ENCODE measurements around the gene LGALS12.

The LGALS12 gene

GRCh38 chr11:63494975-63495374, 10.9 kb upstream of the LGALS12 start:
- in situ Hi-C loops (cut with HindIII; ENCODE audit: low pct_ligation_motif_present, low sequenced_read_pairs), result no loop called here
- no peaks in the 10 kb centered on the region for H3K36me3 ChIP-seq (replicated peaks)

GRCh38 chr11:63499874-63500273, 6.0 kb upstream of the LGALS12 start:
- H3K27ac ChIP-seq, result no peak overlapping the region
- no peaks in the 10 kb centered on the region for H3K27me3 ChIP-seq (replicated peaks)
- H3K4me3 ChIP-seq (ENCODE audit: low read depth, low read length), result no peak overlapping the region
- DNase-seq, result no peak
- no peak for TF ChIP-seq CTCF (IDR thresholded peaks at IDR 0.05; ENCODE audit: low read depth, low read length, missing control alignments)
- in situ Hi-C loops (cut with HindIII; ENCODE audit: low pct_ligation_motif_present, low sequenced_read_pairs), result no loop called here
- no peaks in the 10 kb centered on the region for H3K36me3 ChIP-seq (replicated peaks)

More at GRCh38 chr11:63494975-63495374, 10.9 kb upstream of the LGALS12 start:
- no peak for TF ChIP-seq CTCF (IDR thresholded peaks at IDR 0.05; ENCODE audit: low read depth, low read length, missing control alignments)
- no peak overlapping the region for H3K4me3 ChIP-seq (ENCODE audit: low read depth, low read length)
- no peak overlapping the region for H3K27ac ChIP-seq
- H3K27me3 ChIP-seq (replicated peaks), result peaks cover 8% of the 10 kb centered on the region
- no peak for DNase-seq

- H3K27me3 ChIP-seq (replicated peaks), result no peaks in the 10 kb centered on the region
- H3K36me3 ChIP-seq (replicated peaks), result no peaks in the 10 kb centered on the region
- no peak for TF ChIP-seq CTCF (IDR thresholded peaks at IDR 0.05; ENCODE audit: low read depth, low read length, missing control alignments)
- in situ Hi-C loops (cut with HindIII; ENCODE audit: low pct_ligation_motif_present, low sequenced_read_pairs), result no loop called here
- H3K27ac ChIP-seq, result no peak overlapping the region
- DNase-seq, result no peak
- no peak overlapping the region for H3K4me3 ChIP-seq (ENCODE audit: low read depth, low read length)
Observed at GRCh38 chr11:63501236-63501635, 4.6 kb upstream of the LGALS12 start.

GRCh38 chr11:63502252-63502820, 3.5 kb upstream of the LGALS12 start:
- no peak for DNase-seq
- H3K36me3 ChIP-seq (replicated peaks), result no peaks in the 10 kb centered on the region
- no peaks in the 10 kb centered on the region for H3K27me3 ChIP-seq (replicated peaks)
- H3K27ac ChIP-seq, result no peak overlapping the region
- H3K4me3 ChIP-seq (ENCODE audit: low read depth, low read length), result no peak overlapping the region
- in situ Hi-C loops (cut with HindIII; ENCODE audit: low pct_ligation_motif_present, low sequenced_read_pairs), result no loop called here
- no peak for TF ChIP-seq CTCF (IDR thresholded peaks at IDR 0.05; ENCODE audit: low read depth, low read length, missing control alignments)

GRCh38 chr11:63503492-63503891, 2.4 kb upstream of the LGALS12 start:
- DNase-seq, result no peak
- Histone ChIP-seq H3K27ac (no peak overlapping the region), H3K36me3 (replicated peaks) (no peaks in the 10 kb centered on the region), H3K4me3 (ENCODE audit: low read depth, low read length) (no peak overlapping the region), H3K27me3 (replicated peaks) (no peaks in the 10 kb centered on the region)
- TF ChIP-seq CTCF (IDR thresholded peaks at IDR 0.05; ENCODE audit: low read depth, low read length, missing control alignments), result no peak
- in situ Hi-C loops (cut with HindIII; ENCODE audit: low pct_ligation_motif_present, low sequenced_read_pairs), result no loop called here

GRCh38 chr11:63504054-63504453, 1.8 kb upstream of the LGALS12 start:
- TF ChIP-seq CTCF (IDR thresholded peaks at IDR 0.05; ENCODE audit: low read depth, low read length, missing control alignments), result no peak
- no peak for DNase-seq
- in situ Hi-C loops (cut with HindIII; ENCODE audit: low pct_ligation_motif_present, low sequenced_read_pairs), result no loop called here
- Histone ChIP-seq H3K4me3 (ENCODE audit: low read depth, low read length) (no peak overlapping the region), H3K27me3 (replicated peaks) (no peaks in the 10 kb centered on the region), H3K36me3 (replicated peaks) (no peaks in the 10 kb centered on the region), H3K27ac (no peak overlapping the region)

All from brain microvascular endothelial cell (primary cell).